OCI-LY7 (cell line): ENCODE data around the gene COBL.

Source experiments
- CTCF ChIP-seq: fragments of 200-600 bp; sonication (generic); conservative IDR thresholded peaks from 2 replicates; pipeline ENCODE4 v1.5.1; 2014; ENCODE audit warnings: mild to moderate bottlenecking, antibody characterized with exemption, low read length, moderate library complexity, mixed read lengths
- EZH2phosphoT487 ChIP-seq: fragments of 200-600 bp; sonication (generic); IDR thresholded peaks from 2 replicates; pipeline ENCODE4 v1.6.1; 2018; ENCODE audit warnings: low read depth, borderline replicate concordance, mild to moderate bottlenecking, mixed run types, antibody characterized with exemption, low read length, moderate library complexity, mixed read lengths

- TF ChIP-seq EZH2phosphoT487: no peak
- TF ChIP-seq CTCF: no peak
Measured at GRCh38 chr7:51126324-51126723, 190.3 kb downstream of the COBL start.
